Stimulated activated naive CD4-positive, alpha-beta T cell treated with Interleukin-2 at 50 U/mL for 16 hours (primary cell): ENCODE data around the gene ZNF202.
"Not testable (repeated sequence)": the region's sequence is repeated elsewhere in the genome, so short reads cannot be mapped to it uniquely, and the experiment has no call there.

Experiments
- DNase-seq: peaks from one replicate; lab custom pipeline; 2025; lab: John Stamatoyannopoulos, UW

ZNF202 gene

DNA sequence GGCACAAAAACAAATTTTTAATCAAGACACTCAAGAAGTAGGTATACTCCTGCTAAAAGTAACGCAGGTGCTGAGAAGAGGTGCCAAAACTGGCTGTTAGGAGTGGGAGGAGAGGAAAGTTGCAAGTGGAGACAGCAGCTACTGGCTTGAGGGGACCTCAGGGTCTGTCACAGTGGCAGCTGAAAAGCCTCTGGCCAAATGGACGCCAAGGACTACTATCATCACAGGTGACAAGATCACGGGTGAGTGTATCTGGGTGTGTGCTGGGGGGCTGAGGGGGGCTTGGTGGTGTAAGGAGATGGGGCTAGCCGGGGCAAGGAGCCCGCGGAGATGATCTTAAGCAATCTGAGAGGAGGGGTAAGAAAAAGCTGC is 687 bp downstream of the ZNF202 start:
- DNase-seq = no peak

DNA sequence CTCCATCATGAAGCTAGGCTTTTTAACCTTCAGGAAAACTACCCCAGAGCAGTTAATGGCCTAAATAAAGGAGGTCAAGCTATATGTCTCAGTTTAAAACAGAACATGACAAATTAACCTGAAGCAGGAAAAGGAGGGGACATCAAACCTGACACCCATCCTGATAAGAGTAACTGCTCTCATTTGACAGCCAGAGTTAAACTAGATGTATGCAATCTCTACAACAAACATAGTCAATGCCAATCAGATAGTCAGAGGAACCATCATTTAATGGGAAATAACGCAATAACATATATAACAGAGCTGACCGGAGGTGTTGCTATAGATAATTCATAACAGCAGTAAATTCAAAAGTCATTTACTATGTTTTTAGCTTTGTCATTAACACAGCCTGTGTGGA is 3.1 kb downstream of the ZNF202 start:
- DNase-seq = no peak

DNA sequence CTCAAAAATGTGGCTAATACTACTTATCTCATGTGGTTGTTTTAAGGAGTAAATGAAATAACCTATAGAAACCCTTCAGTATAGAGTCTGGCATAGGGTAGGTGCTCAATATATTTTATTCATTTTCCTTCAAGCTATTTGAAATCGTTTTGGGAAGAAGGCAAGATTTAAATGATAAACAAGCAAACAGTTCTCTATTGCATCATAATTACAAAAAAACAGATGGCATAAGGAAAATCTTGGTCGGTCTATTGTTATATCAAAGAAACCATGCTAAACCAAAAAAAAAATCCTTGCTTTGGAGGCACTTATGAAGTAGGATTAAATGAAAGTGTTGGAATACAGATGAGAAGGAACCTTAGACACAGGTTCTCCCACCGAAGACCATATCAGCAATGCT is 4.7 kb downstream of the ZNF202 start:
- no peak for DNase-seq

DNA sequence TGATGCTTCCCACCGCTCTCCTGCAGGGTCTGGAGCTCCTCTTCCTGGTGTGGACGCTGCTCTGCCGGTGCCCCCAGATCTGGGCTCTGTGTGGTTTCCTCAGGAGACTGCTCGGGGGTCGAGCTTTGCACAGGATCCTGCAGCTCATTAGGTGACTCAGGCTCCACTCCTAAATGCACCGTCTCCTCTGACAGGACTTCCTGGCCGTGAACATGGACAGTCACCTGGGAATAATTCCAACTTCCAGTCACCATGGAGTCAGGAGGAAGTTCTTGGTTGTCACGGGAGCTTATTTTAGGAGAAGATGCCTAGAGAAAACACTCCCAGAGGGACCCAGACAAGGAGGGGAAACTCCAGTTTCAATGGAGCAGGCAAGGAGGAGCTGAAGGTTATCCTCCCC is 11.9 kb downstream of the ZNF202 start:
- no peak for DNase-seq

DNA sequence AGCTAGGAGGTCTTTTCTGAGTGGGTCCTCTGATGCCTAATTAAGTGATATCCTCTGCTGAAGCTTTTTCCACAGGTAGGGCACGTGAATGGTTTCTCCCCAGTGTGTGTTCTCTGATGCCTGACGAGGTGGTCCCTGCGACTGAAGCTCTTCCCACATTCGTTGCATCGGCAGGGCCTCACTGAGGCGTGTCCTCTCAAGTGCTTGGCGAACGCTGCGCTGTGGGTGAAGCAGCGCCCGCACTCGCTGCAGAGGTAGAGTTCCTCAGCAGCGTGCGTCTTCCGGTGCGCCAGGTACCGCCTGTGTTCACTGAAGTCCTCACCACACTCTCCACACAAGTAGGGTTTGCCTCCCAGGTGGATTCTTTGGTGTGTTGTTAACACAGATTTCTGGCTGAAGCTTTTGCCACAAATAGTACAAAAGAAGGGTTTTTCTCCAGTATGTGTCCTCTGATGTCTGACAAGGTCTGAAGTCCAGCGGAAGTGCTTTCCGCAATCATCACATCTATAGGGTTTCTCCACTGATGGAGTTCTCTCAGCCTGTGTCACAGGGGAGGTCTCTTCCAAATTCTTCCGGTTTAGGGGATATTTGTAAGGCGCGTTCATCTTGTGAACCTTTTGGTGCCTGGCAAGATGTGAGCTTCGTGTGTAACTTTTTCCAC is 15.3 kb downstream of the ZNF202 start:
- DNase-seq = no peak

DNA sequence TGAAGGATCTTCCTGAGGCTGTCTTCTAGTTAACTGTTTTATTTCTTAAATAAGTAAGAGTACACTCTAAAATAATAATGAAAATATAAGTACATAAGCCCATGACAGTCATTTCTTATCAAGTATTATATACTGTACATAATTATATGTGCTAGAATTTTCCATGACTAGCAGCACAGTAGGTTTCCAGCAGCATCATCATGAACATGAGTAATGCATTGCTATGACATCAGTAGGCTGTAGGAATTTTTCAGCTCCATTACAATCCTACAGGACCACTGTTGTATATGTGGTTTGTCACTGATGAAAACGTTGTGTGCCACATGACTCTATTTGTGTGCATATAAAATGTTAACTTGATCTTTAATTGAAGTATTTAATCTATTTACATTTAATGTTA is 22.0 kb downstream of the ZNF202 start:
- DNase-seq = no peak

DNA sequence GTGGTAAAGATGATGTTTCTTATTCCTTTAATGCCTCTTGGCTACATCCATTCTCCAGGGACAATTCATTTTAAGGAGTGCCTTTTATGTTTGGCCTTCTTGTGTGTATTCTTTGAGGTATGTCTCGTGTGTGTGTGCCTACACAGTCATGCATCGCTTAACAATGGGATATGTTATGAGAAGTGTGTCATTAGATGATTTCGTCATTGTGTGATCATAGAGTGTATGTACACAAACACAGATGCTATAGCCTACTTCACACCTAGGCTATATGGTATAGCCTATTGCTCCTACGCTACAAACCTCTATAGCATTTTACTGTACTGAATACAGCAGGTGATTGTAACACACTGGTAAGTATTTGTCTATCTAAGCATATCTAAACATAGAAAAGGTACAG is 23.0 kb downstream of the ZNF202 start:
- DNase-seq = no peak

DNA sequence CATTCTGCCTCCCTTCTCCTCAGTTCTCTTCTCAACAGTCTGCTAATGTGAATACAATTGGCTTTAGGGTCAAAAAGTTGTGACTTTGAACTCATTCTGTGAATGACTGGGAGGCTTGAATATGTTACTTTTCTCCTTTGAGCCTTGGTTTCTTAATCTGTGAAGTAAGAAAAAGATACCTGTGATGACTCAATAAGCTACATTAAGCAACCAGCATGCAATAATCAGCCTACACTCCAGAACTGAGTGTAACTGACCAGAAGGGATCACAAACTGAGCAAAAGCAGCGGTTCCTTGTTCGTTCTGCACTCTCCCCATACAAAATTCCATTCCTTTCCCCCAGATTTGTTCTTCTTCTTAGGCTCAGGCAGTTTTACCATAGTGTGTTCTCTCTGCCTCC is 23.4 kb downstream of the ZNF202 start:
- no peak for DNase-seq

DNA sequence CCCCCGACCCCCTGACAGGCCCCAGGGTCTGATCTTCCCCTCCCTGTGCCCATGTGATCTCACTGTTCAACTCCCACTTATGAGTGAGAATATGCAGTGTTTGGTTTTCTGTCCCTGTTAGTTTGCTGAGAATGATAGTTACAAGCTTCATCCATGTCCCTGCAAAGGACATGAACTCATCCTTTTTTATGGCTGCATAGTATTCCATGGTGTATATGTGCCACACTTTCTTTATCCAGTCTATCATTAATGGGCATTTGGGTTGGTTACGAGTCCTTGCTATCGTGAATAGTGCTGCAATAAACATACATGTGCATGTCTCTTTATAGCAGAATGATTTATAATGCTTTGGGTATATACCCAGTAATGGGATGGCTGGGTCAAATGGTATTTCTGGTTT is 28.8 kb downstream of the ZNF202 start:
- DNase-seq = not testable (repeated sequence)

DNA sequence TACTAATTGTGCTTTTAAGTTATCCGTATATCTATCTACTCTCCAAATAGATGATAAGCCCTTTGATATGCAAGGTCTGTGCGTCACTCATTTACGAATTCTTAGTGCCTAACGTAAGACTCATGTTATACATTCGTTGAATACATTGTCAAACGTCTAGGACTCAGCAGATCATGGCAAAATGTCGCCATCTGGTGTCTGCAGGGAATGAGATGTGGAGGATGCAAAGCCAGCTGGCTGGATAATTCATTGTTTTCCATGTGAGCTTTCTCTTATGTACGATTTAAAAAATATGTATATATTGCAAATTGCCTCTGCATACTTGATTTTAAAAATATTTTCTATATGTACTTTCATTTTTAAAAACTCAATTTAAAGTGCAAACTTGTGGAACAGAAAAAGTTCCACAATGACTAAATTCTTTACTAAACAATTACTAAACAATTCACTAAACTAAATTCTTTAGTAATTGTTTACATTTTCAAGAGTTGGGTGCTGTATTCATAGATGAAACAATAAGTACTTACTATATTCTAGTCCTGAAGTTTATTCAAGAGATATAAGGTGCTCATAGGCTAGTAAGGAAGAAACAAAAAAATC is 33.8 kb downstream of the ZNF202 start:
- peak; percentile 2 for DNase-seq

DNA sequence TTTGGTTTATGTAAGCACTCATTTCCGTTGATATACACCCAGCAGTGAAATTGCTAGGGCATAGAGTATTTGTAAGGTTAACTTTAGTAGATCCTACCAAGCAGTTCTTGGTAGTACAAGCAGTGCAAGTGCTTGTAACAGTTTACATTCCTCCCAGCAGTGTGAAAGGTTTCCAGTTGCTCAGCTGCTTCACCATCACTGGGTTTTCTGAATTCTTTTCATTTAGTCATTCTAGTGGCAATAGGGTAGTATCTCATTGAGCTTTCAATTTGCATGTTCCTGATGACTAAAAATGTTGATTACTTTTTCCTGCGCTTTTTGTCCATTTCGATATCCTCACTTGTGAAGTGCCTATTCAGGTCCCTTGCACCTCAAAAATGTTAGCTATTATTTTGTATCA is 34.3 kb downstream of the ZNF202 start:
- DNase-seq = no peak

DNA sequence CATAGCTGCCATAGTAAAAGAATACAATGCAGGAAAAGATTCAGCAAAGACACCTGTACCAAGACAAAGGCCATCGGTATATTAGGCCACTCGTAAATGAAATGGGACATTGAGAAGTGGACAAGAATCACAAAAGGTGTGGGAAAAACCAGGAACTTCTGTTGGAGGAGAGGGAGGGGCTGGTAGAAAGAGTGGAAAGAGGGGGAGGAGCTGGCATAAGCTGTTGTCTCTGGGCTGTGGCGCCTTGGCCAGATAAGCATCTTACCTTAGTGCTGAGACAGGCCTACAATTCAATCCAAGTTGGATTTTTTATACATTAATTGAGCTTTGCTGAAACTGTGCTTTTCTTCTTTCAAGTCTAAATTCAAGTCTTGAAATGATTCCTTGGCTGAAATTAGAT is 37.1 kb downstream of the ZNF202 start:
- DNase-seq = no peak

DNA sequence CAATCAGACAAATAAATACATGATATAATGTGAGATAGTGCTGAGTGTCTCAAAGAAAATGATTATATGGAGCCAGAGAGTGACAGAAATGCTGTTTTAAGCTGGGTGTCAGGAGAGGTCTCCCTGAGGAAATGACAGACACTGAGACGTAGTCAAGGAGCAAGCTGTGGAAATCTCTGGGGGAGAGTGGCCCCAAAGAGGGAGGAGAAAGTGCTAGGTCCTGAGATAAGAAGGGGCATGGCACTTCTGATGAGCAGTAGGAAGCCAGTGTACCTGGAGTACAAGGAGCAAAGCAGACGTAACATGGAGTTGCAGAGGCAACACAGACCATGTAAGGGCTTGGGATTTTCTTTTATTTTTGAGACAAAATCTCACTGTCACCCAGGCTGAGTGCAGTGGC is 38.8 kb downstream of the ZNF202 start:
- no peak for DNase-seq

DNA sequence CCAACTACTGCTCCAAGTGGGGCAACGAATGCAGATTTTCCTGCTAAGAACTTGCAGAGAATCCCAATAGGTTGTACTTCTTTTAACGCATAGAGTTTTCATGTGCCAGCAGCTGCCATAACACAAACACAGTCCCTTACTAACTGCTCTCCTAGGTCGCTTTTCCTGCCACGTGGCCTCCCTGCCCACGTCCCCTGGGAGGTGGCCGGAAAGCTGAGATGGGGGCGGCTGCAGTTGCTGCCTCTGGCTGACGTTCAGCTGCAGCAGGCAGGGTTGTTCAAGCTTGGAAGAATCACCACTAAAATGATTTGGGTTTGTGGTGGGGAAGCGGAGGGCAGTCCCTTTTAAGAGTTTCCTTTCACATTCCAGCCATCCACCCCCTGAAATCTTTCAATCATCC is 39.3 kb downstream of the ZNF202 start:
- no peak for DNase-seq

DNA sequence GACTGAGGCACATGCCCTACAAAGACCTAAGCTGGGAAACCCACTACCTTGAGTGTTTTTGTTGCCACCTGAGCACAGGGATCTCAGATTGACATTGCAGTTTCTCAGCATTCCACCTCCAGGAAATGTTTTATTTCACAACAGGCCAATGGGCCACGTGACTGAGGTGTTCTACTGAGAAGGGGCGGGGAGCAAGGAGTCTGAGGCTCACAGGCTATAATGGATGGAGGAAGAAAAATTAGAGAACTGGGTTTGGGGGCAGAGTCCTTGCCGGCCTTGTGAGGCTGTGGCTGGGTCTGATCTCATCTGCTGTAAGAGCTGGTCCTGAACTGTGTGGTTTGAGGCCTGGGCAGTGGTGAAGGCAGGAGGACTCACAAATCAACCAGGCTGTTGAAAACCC is 40.7 kb downstream of the ZNF202 start:
- DNase-seq = no peak

DNA sequence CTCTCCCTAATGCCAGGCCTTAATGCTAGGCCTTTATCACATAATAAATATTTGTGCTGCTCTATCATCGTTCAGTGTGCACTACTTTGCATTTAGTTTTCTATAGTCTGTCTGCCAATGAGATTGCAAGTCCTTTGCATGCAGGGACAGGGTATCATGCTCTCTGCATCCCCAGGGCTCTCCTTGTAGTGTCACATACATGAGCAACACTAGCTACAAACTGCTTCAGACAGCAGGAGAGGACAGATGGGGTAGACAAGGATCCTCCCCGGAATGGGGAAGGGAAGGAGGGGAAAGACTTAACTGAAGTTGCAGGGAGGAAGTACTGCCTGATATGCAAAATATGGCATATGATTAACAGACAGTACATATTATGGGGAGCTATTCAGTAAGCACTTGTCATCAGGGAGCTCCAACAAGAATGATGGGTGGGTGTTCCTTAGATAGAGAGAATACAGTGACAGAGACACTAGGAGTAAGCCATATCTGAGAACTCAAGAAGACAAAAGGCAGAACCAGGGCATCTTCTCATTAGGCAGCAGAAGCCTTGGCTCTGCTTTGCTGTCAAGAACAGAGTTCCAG is 42.8 kb downstream of the ZNF202 start:
- no peak for DNase-seq

DNA sequence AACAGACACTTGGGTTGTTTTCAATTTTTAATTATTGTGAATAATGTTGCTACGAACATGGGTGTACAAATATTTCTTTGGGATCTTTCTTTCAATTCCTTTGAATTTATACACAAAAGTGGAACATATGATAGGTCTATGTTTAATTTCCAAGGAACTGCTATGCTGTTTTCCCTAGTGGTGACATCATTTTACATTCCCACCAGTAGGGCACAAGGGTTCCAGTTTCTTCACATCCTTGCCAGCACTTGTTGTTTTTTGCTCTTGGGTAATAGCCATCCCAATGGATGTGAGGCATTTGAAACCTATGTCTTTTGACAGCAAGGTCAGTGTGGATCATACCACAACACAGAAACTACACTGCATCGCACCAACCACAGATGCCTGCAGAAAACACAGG is 45.3 kb downstream of the ZNF202 start:
- DNase-seq = no peak

DNA sequence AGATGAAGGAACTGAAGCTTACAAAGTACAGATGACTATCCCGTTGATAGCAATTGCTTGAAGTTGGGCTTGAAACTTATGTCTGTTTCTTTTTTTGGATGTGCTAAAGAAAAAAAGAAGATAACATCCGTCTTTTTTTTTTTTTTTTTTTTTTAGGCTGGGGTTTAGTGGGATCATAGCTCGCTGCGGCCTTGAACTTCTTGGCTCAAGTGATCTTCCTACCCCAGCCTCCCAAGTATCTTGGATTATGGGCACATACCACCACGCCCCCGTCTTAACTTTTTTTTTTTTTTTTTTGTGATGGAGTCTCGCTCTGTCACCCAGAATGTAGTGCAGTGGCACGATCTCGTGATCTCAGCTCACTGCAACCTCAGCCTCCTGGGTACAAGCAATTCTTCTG is 46.2 kb downstream of the ZNF202 start:
- DNase-seq = no peak

DNA sequence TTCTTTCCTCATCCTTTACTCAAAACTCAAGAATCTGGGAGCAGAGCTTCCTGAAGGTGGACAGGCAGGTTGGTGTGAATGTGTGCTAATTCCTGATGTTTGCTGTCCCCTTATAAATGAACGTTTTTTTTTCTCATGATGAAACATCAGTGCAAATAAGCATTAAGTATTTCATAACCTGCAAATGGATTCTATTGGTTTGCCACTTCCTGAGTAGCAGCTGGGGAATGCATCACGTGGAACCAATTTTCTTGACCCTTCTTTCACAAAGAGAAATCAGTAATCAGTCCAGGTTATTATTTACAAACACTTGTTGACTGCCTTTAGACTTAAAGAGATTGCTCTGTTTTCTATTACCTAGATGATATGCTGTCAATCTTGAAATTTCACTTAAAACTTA is 46.9 kb downstream of the ZNF202 start:
- no peak for DNase-seq

DNA sequence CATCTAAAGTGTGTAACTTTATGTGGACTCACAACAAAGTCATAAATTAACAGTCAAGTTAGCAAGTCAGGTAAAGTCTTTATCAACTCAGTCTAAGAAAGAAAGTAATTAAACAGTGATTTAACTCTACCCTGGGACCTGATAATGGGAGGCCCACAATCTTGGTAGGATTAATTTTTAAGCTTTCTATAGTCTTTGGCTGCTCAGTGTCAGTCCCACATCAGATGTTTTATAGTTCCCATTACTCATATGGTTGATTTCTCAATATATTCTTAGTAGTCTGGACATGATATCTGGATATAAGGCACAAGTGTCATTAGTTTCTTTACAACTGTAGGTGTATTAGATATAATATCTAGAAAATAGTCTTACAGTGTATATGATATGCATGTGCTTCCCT is 48.5 kb downstream of the ZNF202 start:
- no peak for DNase-seq

DNA sequence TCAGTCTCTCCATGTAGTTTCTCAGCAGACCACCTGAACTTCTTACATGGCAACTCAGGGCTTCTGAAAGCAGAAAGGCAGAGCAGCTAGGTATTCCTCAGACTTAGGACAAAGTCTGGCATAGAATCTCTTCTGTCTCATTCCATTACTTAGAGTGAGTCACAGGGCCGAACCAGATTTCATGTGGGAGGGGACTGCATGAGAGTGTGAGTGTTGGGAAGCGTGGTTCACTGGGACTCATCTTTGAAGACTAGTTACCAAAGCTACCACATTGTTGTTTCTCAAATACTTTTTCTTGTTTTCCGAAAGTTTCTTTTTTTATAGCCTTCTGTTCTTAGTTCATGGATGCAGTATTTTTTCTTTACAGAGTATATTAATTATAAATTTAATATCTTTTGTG is 51.0 kb downstream of the ZNF202 start:
- no peak for DNase-seq

DNA sequence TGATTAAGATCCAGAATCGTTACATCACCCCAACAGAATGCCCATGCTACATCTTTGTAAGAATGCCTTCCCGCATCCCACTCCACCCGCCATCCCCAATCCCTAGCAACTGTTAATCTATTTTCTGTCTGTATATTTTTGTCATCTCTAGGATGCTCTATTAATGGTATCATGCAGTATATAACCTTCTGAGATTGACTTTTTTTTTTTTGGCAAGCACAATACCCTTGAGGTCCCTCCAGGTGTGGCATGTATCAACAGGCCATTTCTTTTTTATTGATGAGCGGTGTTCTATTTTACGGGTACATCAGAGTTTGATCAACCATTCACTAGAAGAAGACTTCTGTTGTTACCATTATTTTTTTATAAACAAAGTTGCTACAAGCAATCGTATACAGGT is 56.9 kb downstream of the ZNF202 start:
- no peak for DNase-seq

DNA sequence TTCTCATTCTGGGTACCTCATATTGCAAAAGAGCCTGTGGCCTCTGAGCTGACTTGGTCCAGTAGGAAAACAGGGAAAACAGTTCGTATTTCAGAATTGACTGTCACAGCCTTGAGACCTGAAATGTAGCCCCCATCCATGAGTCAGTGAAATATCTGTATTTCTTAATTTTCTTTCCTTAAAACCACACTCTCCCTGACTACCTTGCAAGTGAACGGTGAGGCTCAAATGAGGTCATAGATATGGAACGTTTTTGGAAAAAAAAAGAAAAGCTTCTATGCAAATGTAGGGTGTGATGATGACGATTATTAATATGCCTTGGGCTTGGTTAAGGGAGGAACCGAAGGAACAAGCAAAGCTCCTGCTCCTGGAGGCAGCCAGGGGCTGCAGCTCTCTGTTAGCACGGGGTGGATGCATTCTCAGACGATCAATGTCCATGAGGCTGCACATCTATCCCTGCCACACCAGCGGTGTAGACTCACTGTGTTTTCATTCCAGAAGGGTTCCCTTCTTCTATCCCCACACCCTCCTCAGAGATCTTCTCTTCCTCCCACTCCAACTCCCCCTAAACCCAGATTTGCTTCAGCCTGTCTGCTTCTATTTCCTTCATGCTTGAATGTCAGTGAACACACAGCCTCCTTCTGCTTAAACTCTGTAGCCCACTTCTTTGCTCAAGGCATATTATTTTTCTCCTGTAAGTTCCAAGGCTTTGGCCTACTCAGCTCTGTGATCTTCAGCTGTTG is 57.9 kb downstream of the ZNF202 start:
- DNase-seq = no peak
